ENCODE data around the gene MAU2.

The MAU2 gene, protein sequence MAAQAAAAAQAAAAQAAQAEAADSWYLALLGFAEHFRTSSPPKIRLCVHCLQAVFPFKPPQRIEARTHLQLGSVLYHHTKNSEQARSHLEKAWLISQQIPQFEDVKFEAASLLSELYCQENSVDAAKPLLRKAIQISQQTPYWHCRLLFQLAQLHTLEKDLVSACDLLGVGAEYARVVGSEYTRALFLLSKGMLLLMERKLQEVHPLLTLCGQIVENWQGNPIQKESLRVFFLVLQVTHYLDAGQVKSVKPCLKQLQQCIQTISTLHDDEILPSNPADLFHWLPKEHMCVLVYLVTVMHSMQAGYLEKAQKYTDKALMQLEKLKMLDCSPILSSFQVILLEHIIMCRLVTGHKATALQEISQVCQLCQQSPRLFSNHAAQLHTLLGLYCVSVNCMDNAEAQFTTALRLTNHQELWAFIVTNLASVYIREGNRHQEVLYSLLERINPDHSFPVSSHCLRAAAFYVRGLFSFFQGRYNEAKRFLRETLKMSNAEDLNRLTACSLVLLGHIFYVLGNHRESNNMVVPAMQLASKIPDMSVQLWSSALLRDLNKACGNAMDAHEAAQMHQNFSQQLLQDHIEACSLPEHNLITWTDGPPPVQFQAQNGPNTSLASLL

GRCh38 chr19:19320361-19321140, at the start of gene MAU2, which contains the start of gene SUGP1:
MAU2 (plus strand) TSS chr19:19320829; CDS start chr19:19320860, 31 bp downstream.
SUGP1 (minus strand) TSS chr19:19320509; CDS start chr19:19320496, 13 bp downstream.
- peak within 1 kb of the TSS; percentile 100 for H3K4me3 ChIP-seq (ENCODE audit: low read depth, low read length)
- peak; percentile 66 for DNase-seq (ENCODE audit: low read depth)

DNA sequence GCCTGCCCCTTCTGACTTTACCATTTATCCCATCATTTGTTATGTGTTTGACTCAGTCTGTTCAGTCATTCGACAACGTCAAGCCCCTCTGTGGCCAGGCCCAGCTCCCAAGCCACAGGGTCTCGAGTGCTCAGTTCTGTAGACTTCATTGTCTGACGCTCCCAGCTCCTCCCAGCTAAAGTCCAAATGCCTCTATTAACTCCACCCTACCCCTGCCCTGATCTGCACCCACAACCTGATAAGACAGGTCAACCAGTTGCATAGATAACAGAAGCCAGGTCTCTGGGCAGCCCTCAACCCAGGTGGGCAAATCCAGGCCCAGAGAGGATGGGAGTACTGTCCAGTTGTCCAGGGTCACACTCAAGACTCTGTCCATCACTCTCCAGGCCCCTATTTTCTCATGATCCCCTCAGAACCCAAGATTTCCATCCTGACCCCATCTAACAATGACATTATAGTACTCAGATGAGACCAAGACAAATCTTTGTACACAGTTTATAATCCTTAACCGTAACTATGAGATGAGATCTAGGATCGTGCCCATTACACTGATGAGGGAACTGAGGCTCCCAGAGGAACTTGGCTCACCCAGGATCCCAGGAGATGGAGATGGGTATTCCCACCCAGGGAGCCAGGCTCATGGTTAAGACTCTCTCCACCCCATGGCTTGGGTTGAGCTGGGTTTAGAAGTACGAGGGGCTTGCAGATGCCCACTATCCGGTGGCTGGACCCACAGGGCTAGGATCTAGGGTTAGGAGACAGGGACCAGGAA, 48.6 kb upstream of the MAU2 start:
- DNase-seq (ENCODE audit: low read depth) = no peak
- H3K4me3 ChIP-seq (ENCODE audit: low read depth, low read length) = peak overlapping the region; percentile 42

DNA sequence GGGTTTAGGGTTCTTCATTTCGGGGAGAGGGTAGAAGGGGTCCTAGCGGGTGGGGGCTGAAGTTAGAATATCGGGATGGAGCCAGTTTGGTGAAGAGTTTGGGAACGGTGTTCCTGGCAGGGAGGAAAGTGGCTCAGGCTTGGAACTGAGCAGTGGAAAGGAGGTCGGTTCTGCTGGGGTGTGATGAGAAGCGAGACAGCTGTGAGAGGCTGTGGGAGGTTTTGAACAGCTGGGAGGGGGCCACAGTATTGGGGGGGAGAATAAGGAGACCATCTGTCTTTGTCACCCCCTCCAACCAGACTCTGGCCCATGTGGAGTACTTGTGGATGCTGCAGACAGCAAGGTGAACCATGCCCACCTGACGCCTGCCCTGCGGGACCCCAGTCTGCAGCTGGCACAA, 46.5 kb upstream of the MAU2 start:
- no peak for DNase-seq (ENCODE audit: low read depth)
- H3K4me3 ChIP-seq (ENCODE audit: low read depth, low read length) = no peak overlapping the region

- H3K4me3 ChIP-seq (ENCODE audit: low read depth, low read length) = no peak overlapping the region
- no peak for DNase-seq (ENCODE audit: low read depth)
These were observed 45.7 kb upstream of the MAU2 start for GRCh38 chr19:19274716-19275565.

GRCh38 chr19:19276386-19276785, 44.2 kb upstream of the MAU2 start:
- no peak overlapping the region for H3K4me3 ChIP-seq (ENCODE audit: low read depth, low read length)

DNA sequence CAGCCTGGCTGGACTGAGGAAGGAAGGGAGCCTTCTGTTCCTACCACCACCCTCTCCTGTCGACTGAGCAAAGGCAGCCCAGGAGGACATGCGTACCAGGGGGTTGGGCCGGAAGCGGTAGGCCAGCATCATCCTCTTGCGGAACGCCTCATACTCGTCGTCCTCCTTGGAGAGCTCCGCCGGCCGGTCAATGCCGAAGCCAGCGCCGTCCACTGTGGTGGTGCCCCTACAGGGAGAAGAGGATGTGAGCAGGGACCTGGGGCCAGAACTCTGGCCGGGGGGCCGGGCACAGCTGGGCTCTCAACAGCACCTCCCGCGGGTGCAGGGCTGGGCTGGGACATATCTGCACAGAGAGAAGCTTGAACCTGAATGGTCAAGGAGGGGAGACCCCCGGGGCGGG, 43.8 kb upstream of the MAU2 start:
- DNase-seq (ENCODE audit: low read depth) = no peak

More at GRCh38 chr19:19276386-19276785, 44.2 kb upstream of the MAU2 start:
- peak; percentile 24 for DNase-seq (ENCODE audit: low read depth)

GRCh38 chr19:19278315-19278714, 42.3 kb upstream of the MAU2 start:
- no peak overlapping the region for H3K4me3 ChIP-seq (ENCODE audit: low read depth, low read length)
- no peak for DNase-seq (ENCODE audit: low read depth)

More for the DNA sequence above, 43.8 kb upstream of the MAU2 start:
- no peak overlapping the region for H3K4me3 ChIP-seq (ENCODE audit: low read depth, low read length)

DNA sequence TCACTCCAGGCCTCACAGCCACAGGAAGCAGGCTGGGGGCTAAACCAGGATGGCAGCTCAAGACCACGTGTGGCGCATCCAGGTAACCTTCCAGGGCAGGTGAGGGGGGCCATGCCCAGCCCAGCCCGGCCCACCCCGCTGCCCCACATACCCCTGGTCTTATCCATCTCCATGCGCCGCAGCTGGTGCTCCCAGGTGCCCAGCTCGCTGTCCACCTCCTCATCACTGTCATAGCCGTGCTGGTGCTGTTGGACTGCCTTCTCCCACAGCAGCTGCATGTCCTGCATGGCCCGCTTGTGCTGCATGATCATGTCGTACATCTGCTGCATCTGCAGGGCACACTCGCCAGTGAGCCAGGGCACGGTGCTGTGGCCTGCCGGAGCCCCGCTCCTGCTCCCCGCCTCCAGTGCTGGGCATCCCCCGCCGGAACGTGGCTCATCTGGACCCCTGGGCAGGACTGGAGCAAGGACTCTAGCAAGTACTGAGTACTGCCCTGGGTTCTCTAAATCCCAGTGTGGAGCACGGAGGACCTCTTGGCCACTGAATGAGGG, 41.5 kb upstream of the MAU2 start:
- H3K4me3 ChIP-seq (ENCODE audit: low read depth, low read length) = no peak overlapping the region
- DNase-seq (ENCODE audit: low read depth) = no peak

- no peak for DNase-seq (ENCODE audit: low read depth)
- no peak overlapping the region for H3K4me3 ChIP-seq (ENCODE audit: low read depth, low read length)
These were observed 40.8 kb upstream of the MAU2 start for GRCh38 chr19:19279853-19280252.

- H3K4me3 ChIP-seq (ENCODE audit: low read depth, low read length) = no peak overlapping the region
- DNase-seq (ENCODE audit: low read depth) = peak; percentile 10
These were observed 40.1 kb upstream of the MAU2 start for GRCh38 chr19:19280561-19280960.

DNA sequence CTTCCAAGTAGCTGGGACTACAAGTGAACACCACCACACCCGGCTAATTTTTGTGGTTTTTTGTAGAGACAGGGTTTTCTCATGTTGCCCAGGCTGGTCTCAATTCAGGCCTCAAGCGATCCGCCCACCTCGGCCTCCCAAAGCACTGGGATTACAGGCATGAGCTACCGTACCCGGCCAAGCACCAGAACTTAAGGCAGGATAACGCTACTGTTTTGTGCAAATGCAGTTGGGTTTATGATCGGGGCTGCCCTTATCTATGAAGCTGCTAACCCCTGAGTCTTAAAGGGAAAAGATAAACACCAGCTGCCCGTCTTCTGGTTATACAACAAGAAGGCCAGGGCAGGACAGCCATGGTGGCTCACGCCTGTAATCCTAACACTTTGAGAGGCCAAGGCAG, 34.9 kb upstream of the MAU2 start:
- DNase-seq (ENCODE audit: low read depth) = no peak
- no peak overlapping the region for H3K4me3 ChIP-seq (ENCODE audit: low read depth, low read length)

GRCh38 chr19:19292607-19293006, 28.0 kb upstream of the MAU2 start:
- no peak overlapping the region for H3K4me3 ChIP-seq (ENCODE audit: low read depth, low read length)
- no peak for DNase-seq (ENCODE audit: low read depth)

DNA sequence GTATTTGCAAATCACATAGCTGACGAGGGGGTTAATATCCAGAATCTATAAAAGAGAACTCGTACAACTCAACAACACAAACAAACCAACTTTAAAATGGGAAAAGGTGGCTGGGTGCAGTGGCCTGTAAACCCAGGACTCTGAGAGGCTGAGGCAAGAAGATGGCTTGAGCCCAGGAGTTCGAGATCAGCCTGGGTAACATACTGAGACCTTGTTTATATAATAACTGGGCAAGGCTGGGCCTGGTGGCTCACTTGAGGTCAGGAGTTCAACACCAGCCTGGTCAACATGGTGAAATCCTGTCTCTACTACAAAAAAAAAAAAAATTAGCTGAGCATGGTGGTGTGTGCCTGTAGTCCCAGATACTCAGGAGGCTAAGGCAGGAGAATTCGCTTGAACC, 25.7 kb upstream of the MAU2 start:
- no peak for DNase-seq (ENCODE audit: low read depth)
- H3K4me3 ChIP-seq (ENCODE audit: low read depth, low read length) = no peak overlapping the region

GRCh38 chr19:19296953-19297689, 23.5 kb upstream of the MAU2 start:
- H3K4me3 ChIP-seq (ENCODE audit: low read depth, low read length) = no peak overlapping the region
- no peak for DNase-seq (ENCODE audit: low read depth)

- DNase-seq (ENCODE audit: low read depth) = no peak
- no peak overlapping the region for H3K4me3 ChIP-seq (ENCODE audit: low read depth, low read length)
These were observed 22.9 kb upstream of the MAU2 start for GRCh38 chr19:19297759-19298158.

GRCh38 chr19:19300613-19301012, 20.0 kb upstream of the MAU2 start:
- no peak overlapping the region for H3K4me3 ChIP-seq (ENCODE audit: low read depth, low read length)
- DNase-seq (ENCODE audit: low read depth) = no peak

- H3K4me3 ChIP-seq (ENCODE audit: low read depth, low read length) = no peak overlapping the region
- no peak for DNase-seq (ENCODE audit: low read depth)
These were observed 17.2 kb upstream of the MAU2 start for GRCh38 chr19:19303411-19303810.
